HepG2 (cell line): ENCODE results near the gene SLIT1. TPM values are rescaled to one million over a fixed set of nuclear protein-coding genes. Genes with fewer than 3 reads are reported as not detected.

ENCODE experiments used
- HMGXB4 ChIP-seq, 2 experiments: sonication (generic) in 1 of 2; formaldehyde crosslinking in 1 of 2; IDR thresholded peaks; 2 replicates each; pipeline versions ENCODE4 v1.4.0 to v1.6.1; 2018 to 2020; ENCODE audit warnings: missing genetic modification reagents in 2 of 2, borderline replicate concordance in 1 of 2, low read depth in 1 of 2, mild to moderate bottlenecking in 1 of 2, missing biosample characterization in 1 of 2
- PLSCR1 ChIP-seq: sonication (generic); formaldehyde crosslinking; IDR thresholded peaks from 2 replicates; pipeline ENCODE4 v1.5.0; 2020; ENCODE audit warnings: missing genetic modification reagents, mild to moderate bottlenecking, borderline replicate concordance
- SMC3 ChIP-seq: IDR thresholded peaks from 2 replicates; pipeline ENCODE4 v1.6.1; 2011; ENCODE audit warnings: low read length, improper control_type of control experiment
- TFAP4 ChIP-seq: sonication (generic); IDR thresholded peaks from 2 replicates; pipeline ENCODE4 v1.6.1; 2016; ENCODE audit warnings: low read depth, borderline replicate concordance
- TOE1 ChIP-seq: sonication (generic); formaldehyde crosslinking; IDR thresholded peaks from 2 replicates; pipeline ENCODE4 v1.4.0; 2020; ENCODE audit warnings: mild to moderate bottlenecking, missing genetic modification reagents
- ZBED4 ChIP-seq: sonication (generic); formaldehyde crosslinking; IDR thresholded peaks from 2 replicates; pipeline ENCODE4 v1.4.0; 2020; ENCODE audit warnings: missing genetic modification reagents, borderline replicate concordance
- ZNF33B ChIP-seq: sonication (generic); formaldehyde crosslinking; IDR thresholded peaks from 2 replicates; pipeline ENCODE4 v1.5.1; 2020; ENCODE audit warnings: mild to moderate bottlenecking, missing genetic modification reagents
- ZNF510 ChIP-seq: sonication (generic); formaldehyde crosslinking; IDR thresholded peaks from 2 replicates; pipeline ENCODE4 v1.4.0; 2020; ENCODE audit warnings: low read depth, mild to moderate bottlenecking, missing genetic modification reagents
- polyA plus RNA-seq, 8 experiments: library from polyadenylated mRNA; depleted of rRNA in 3 of 8; stranded (reverse) in 7 of 8; unstranded in 1 of 8; fragments of >200 nt; fragmentation: Illumina TruSeq in 4 of 8; extraction: Trizol in 4 of 8; gene quantifications; 2 replicates each; pipeline versions ENCODE4 v1.2.1 to v1.2.3, GENCODE V29; 2011 to 2016; ENCODE audit warnings: low read depth in 4 of 8, missing spikeins in 1 of 8, mixed read lengths in 1 of 8; ENCODE audit not compliant: insufficient read depth in 1 of 8
- total RNA-seq, 5 experiments: library from RNA; depleted of rRNA; stranded (reverse); fragments of >200 nt; fragmentation: Illumina TruSeq; extraction: Trizol; gene quantifications; 2 replicates each; pipeline ENCODE4 v1.2.3, GENCODE V29; 2016; ENCODE audit warnings: low read depth in 1 of 5
- TF ChIP-seq, protein P1 (sequence below): sonication (generic); formaldehyde crosslinking; IDR thresholded peaks from 2 replicates; pipeline ENCODE4 v1.9.0; 2022; ENCODE audit warnings: missing genetic modification reagents, mild to moderate bottlenecking, borderline replicate concordance
- TF ChIP-seq, protein P2 (sequence below): sonication (generic); formaldehyde crosslinking; IDR thresholded peaks from 2 replicates; pipeline ENCODE4 v1.4.0; 2020; ENCODE audit warnings: mild to moderate bottlenecking, missing genetic modification reagents
- TF ChIP-seq, protein P3 (sequence below): sonication (generic); formaldehyde crosslinking; IDR thresholded peaks from 2 replicates; pipeline ENCODE4 v1.4.0; 2020; ENCODE audit warnings: missing genetic modification reagents

The SLIT1 gene
- total and polyA plus RNA-seq, 2 of the 13 experiments (the other 11 are each of a cell fraction or from before 2014, with no cell fraction given): 0.09 to 0.33 TPM

DNA sequence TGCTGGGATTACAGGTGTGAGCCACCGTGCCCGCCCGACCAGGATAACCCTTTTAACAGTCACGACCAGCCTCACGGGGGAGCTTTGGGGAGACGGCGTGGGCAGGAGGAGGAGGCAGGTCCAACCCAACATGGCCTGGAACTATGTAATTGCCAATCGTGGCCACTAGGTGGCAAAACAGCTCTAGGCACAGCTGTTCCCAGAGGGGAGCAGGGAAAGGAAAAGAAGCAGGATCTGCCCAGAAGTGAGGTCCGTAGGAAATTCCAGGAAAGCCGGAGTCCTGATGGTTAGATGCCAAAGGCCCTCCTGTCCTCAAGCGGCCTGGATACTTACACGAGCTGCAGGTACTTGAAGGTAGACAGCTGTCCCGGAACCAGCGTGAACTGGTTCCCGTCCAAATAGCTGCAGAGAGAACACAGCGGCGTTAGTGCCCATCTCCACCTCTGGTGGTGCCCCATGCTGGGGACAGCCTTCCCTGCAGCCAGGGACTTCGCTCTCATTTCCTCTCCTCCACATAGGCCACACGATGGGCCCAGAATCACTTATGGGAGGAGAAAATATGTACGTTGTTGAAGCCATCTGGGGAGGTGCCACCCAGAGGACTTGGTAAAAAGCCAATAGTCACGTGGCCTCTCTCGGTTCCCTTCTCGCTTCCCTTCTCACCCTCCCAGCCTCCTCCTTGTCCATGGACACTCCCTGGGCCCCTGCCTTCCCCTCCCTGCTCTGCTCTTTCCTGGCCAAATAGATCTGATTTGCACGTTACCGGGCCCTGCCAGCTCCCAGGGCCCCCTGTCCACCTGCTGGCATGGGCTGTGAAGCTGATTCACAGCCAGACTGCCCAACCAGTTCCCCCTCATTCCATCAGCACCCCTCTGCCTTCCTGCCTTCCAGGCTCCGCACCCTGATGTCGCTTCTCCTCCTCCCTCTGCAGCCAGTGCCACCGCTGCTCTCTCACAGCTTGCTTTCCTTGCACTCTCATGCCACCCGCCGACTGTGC lies 148.1 kb downstream of the SLIT1 start (continued):
- TF ChIP-seq SMC3: peak; percentile 76
- TF ChIP-seq PLSCR1: no peak
- TF ChIP-seq, protein P1, sequence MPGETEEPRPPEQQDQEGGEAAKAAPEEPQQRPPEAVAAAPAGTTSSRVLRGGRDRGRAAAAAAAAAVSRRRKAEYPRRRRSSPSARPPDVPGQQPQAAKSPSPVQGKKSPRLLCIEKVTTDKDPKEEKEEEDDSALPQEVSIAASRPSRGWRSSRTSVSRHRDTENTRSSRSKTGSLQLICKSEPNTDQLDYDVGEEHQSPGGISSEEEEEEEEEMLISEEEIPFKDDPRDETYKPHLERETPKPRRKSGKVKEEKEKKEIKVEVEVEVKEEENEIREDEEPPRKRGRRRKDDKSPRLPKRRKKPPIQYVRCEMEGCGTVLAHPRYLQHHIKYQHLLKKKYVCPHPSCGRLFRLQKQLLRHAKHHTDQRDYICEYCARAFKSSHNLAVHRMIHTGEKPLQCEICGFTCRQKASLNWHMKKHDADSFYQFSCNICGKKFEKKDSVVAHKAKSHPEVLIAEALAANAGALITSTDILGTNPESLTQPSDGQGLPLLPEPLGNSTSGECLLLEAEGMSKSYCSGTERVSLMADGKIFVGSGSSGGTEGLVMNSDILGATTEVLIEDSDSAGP (CRISPR knock-in tag): peak; percentile 8; the same call in 1 of the 2 replicates
- TF ChIP-seq, protein P2, sequence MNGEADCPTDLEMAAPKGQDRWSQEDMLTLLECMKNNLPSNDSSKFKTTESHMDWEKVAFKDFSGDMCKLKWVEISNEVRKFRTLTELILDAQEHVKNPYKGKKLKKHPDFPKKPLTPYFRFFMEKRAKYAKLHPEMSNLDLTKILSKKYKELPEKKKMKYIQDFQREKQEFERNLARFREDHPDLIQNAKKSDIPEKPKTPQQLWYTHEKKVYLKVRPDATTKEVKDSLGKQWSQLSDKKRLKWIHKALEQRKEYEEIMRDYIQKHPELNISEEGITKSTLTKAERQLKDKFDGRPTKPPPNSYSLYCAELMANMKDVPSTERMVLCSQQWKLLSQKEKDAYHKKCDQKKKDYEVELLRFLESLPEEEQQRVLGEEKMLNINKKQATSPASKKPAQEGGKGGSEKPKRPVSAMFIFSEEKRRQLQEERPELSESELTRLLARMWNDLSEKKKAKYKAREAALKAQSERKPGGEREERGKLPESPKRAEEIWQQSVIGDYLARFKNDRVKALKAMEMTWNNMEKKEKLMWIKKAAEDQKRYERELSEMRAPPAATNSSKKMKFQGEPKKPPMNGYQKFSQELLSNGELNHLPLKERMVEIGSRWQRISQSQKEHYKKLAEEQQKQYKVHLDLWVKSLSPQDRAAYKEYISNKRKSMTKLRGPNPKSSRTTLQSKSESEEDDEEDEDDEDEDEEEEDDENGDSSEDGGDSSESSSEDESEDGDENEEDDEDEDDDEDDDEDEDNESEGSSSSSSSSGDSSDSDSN (CRISPR knock-in tag): peak; percentile 8; the same call in 1 of the 2 replicates
- 0 out of 2 replicates have a peak, but pooled peaks have one; percentile 66 for TF ChIP-seq ZNF510 (CRISPR knock-in tag)
- TF ChIP-seq, protein P3, sequence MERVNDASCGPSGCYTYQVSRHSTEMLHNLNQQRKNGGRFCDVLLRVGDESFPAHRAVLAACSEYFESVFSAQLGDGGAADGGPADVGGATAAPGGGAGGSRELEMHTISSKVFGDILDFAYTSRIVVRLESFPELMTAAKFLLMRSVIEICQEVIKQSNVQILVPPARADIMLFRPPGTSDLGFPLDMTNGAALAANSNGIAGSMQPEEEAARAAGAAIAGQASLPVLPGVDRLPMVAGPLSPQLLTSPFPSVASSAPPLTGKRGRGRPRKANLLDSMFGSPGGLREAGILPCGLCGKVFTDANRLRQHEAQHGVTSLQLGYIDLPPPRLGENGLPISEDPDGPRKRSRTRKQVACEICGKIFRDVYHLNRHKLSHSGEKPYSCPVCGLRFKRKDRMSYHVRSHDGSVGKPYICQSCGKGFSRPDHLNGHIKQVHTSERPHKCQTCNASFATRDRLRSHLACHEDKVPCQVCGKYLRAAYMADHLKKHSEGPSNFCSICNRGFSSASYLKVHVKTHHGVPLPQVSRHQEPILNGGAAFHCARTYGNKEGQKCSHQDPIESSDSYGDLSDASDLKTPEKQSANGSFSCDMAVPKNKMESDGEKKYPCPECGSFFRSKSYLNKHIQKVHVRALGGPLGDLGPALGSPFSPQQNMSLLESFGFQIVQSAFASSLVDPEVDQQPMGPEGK: 0 out of 2 replicates have a peak, but pooled peaks have one; percentile 30
- 0 out of 2 replicates have a peak, but pooled peaks have one; percentile 41 for TF ChIP-seq ZNF33B (CRISPR knock-in tag)
- no peak for TF ChIP-seq TOE1 (CRISPR knock-in tag)
- 0 out of 2 replicates have a peak, but pooled peaks have one; percentile 33 for TF ChIP-seq ZBED4 (CRISPR knock-in tag)
- TF ChIP-seq TFAP4: peak; percentile 86; the same call in 1 of the 2 replicates
- TF ChIP-seq HMGXB4 (CRISPR knock-in tag; IDR thresholded peaks at IDR 0.05; ENCODE audit: borderline replicate concordance in 1 of 2, low read depth in 1 of 2): peak; percentile 56 to 72; a peak in 2 of 4 replicates
